Measurements from ENCODE around the gene KCNQ1.
A peak's percentile ranks its signal among the peaks of the same experiment; 100 is the strongest.

Gene KCNQ1

GRCh38 chr11:2423157-2424025 is 21.4 kb upstream of the KCNQ1 start:
- DNase-seq (ENCODE audit: low spot score) = no peak

- no peak for DNase-seq (ENCODE audit: low spot score)
Observed at GRCh38 chr11:2424811-2425495, 19.9 kb upstream of the KCNQ1 start.

DNA sequence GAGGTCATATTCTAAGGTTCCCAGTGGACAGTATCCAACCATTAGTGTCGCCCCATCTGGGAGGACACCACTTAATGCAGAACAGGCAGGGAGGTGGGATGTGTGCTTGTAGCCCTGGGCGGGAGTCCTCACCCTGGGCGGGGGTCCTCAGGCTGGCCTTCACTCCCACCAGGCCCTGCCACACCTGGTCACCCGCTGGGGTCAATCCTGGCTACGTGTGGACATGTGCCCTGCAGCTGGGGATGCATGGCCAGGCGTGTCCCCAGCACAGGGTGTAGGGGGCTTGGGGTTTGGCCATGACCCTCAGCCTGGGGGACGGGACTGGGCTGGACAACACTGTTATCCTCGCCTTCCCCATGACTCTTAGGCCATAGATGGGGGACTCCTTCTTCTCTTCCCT is 19.3 kb upstream of the KCNQ1 start:
- no peak for DNase-seq (ENCODE audit: low spot score)

- no peak for DNase-seq (ENCODE audit: low spot score)
Observed at GRCh38 chr11:2426221-2426620, 18.6 kb upstream of the KCNQ1 start.

DNA sequence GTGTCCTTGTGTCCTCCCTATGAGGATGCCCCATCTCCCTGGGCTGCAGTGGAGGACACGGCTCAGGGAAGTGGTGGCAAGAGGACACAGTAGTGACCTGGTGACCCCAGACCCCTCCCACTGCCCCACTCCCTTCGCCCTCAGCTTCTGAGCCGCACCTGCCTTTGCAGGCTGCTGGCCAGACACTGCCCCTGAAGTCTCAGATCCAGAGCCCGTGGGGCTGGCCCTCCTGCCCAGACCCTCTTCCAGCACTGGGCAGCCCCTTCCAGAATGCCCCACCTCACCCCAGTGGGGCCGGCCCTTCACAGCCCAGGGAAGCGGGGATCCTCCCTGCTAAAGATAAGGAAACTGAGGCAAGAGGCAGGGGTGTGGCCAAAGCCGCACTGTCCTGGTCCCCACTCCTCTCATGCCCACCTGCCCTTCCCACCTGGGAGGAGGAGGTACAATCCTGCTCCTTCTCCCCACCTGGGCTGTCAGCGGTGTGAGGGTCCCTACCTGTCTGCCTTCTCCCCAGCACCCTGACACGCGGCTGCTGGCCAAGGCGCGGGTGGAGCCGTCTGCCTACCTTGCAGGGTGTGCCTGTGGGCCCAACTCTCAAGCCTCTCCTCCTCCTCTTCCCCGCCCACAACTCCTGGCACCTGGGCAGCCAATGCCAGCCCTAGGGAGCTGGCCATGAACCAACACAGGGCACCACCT is 17.8 kb upstream of the KCNQ1 start:
- DNase-seq (ENCODE audit: low spot score) = no peak

DNA sequence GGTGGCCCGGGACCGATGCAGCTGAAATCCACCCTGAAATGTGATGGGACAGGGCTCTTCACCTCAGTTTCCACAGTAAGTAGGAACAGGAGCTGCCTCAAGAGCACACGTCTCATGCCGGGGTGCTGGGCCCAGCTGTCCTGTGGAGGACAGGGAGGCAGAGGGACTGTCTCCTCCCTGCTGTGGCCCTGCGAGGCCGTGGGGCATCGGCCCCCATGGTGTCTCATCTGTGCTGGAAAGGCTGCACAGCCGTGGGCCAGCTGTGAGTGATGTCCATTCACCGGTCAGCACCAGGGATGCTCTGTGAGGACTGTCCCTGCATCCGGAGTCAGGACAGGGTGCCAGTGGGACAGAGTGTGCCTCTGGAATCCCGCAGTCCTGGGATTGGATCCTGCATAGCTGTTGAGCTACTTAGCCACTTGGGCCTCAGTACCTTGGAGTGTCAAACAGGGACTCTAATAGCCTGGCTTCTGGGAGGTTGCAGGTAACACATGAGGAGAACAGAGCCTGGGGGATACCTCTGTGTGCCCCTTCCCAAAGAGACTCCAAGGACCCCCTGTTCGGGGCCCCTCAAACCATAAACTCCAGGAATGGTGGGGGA is 17.0 kb upstream of the KCNQ1 start:
- DNase-seq (ENCODE audit: low spot score) = no peak

- peak; percentile 65 for DNase-seq (ENCODE audit: low spot score)
Observed at GRCh38 chr11:2428322-2428795, 16.4 kb upstream of the KCNQ1 start.

DNA sequence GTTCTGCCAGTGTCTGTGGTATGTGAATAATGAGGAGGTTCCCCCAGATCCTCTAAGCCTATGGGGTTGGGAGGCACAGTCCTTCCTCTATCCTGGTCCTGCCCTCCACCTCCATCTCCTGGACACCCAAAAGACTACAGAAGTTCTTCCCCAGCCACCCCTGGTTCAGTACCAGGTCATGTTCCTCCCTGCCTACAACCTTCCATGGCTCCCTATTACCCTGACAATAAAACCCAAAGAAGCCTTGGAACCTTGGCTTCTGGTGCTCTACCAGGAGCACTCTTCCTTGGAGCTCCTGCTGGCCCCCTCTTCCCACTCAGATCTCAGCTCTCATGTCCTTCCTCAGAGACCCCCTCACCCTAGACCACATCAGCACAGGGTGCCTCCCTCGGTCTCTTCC is 13.4 kb upstream of the KCNQ1 start:
- DNase-seq (ENCODE audit: low spot score) = no peak

GRCh38 chr11:2432171-2432621 is 12.6 kb upstream of the KCNQ1 start:
- no peak for DNase-seq (ENCODE audit: low spot score)

GRCh38 chr11:2432628-2433071 is 12.2 kb upstream of the KCNQ1 start:
- DNase-seq (ENCODE audit: low spot score) = no peak

DNA sequence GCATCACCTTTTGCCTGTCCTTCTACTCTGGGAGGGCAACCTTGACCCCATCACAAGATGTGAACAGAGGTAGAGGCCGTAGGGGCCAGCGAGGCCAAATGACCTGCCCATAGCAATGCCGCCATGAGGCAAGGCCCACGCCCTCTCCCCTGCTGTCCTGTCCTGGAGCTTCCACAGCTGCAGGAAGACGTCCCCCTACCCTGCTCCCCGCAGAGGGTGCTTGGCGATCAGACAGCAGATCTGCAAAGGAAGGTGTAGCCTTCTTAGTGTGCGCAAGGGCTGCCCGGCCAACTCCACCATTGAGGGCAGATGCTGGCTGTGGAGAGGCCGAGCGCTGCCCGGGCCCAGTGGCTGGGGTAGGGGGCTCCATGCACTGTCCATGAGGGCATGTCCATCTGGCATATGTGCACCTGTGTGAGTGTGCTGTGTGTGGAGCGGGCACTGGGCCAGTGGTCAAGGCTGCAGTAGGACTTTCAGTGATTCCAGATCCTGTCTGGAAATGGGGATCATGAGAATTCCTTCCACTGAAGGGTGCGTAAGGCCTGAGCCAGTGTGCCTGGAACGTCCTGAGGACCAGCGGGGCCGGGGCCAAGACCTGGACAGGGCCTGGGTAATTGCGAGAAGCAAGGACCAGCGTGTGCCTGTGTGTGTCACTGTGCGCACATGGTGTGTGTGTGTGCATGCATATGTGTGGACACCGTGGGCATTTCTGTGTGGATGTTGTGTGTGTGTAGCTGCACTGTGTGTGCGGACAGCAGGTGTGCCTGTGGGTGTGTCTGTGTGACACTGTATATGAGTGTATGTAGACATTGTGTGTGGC is 11.5 kb upstream of the KCNQ1 start:
- no peak for DNase-seq (ENCODE audit: low spot score)

GRCh38 chr11:2434008-2434407 is 10.8 kb upstream of the KCNQ1 start:
- no peak for DNase-seq (ENCODE audit: low spot score)

GRCh38 chr11:2434506-2435255 is 10.1 kb upstream of the KCNQ1 start:
- no peak for DNase-seq (ENCODE audit: low spot score)

- no peak for DNase-seq (ENCODE audit: low spot score)
Observed at GRCh38 chr11:2435288-2436012, 9.4 kb upstream of the KCNQ1 start.

GRCh38 chr11:2436013-2436520 is 8.7 kb upstream of the KCNQ1 start:
- no peak for DNase-seq (ENCODE audit: low spot score)

- no peak for DNase-seq (ENCODE audit: low spot score)
Observed at GRCh38 chr11:2436521-2437031, 8.2 kb upstream of the KCNQ1 start.

DNA sequence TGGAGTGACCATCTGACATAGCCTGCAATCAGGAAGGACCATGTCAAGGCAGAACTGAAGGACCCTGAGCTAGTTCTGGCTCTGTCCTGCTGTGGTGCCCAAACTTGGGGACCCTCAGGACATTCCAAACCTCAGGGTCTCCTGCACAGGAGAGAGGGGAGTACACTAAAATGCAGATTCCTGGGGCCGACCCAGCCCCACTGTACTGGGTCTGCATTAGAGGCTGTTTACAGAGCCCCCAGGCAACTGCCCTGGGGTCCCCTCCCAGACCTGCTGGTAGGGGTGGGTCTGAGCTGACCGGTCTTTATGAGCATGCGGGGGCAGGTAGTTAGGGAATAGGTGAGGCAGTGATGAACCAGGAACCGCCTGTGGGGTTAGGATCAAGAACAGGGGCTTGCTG is 7.3 kb upstream of the KCNQ1 start:
- DNase-seq (ENCODE audit: low spot score) = no peak

- DNase-seq (ENCODE audit: low spot score) = no peak
Observed at GRCh38 chr11:2439820-2440219, 5.0 kb upstream of the KCNQ1 start.

GRCh38 chr11:2440646-2441045 is 4.2 kb upstream of the KCNQ1 start:
- DNase-seq (ENCODE audit: low spot score) = no peak
